Loucy (cell line): Measurements from ENCODE around the gene MAML3.
A peak's percentile ranks its signal among the peaks of the same experiment; 100 is the strongest.

ENCODE experiments used
- H2AFZ ChIP-seq: fragments of 200-600 bp; sonication (generic); 2 replicates; pipeline ENCODE4 v1.6.0; 2016; ENCODE audit warnings: antibody characterized with exemption, mild to moderate bottlenecking, low read length, moderate library complexity
- H3F3A ChIP-seq: fragments of 200-600 bp; 2 replicates; pipeline ENCODE4 v1.6.0; 2016; ENCODE audit warnings: antibody characterized with exemption, low read depth, mild to moderate bottlenecking
- H3K27me3 ChIP-seq: fragments of 200-600 bp; sonication (generic); 2 replicates; pipeline ENCODE4 v1.6.1; 2014; ENCODE audit warnings: low read length, mild to moderate bottlenecking; ENCODE audit not compliant: insufficient read depth, poor library complexity, severe bottlenecking
- H3K36me3 ChIP-seq: fragments of 200-600 bp; sonication (generic); 2 replicates; pipeline ENCODE4 v1.6.1; 2016; ENCODE audit warnings: low read length; ENCODE audit not compliant: insufficient read depth
- H3K4me1 ChIP-seq: fragments of 200-600 bp; sonication (generic); 2 replicates; pipeline ENCODE4 v1.5.1; 2014; ENCODE audit warnings: low read length, mild to moderate bottlenecking; ENCODE audit not compliant: insufficient read depth, poor library complexity, severe bottlenecking
- H3K4me2 ChIP-seq: fragments of 200-600 bp; sonication (generic); 2 replicates; pipeline ENCODE4 v1.6.0; 2014; ENCODE audit warnings: antibody characterized with exemption, low read length, low read depth, mild to moderate bottlenecking; ENCODE audit not compliant: poor library complexity, severe bottlenecking
- H3K4me3 ChIP-seq: fragments of 200-600 bp; sonication (generic); 2 replicates; pipeline ENCODE4 v1.5.1; 2014; ENCODE audit warnings: low read length, mild to moderate bottlenecking, mixed read lengths; ENCODE audit not compliant: poor library complexity, severe bottlenecking
- H3K79me2 ChIP-seq: fragments of 200-600 bp; sonication (generic); 2 replicates; pipeline ENCODE4 v1.6.1; 2014; ENCODE audit warnings: low read length; ENCODE audit not compliant: insufficient read depth
- H3K9ac ChIP-seq: fragments of 200-600 bp; sonication (generic); 2 replicates; pipeline ENCODE4 v1.6.0; 2014; ENCODE audit warnings: mild to moderate bottlenecking, low read depth, low read length, moderate library complexity; ENCODE audit not compliant: poor library complexity, severe bottlenecking
- H3K9me2 ChIP-seq: fragments of 200-600 bp; sonication (generic); replicated peaks from 2 replicates; pipeline ENCODE4 v1.6.1; 2016; ENCODE audit warnings: low read depth, low read length, mixed read lengths
- H3K9me3 ChIP-seq: fragments of 200-600 bp; sonication (generic); 2 replicates; pipeline ENCODE4 v1.6.1; 2014; ENCODE audit warnings: mild to moderate bottlenecking, antibody characterized with exemption, low read length, low read depth; ENCODE audit not compliant: insufficient read depth
- H4K20me1 ChIP-seq: fragments of 200-600 bp; sonication (generic); 2 replicates; pipeline ENCODE4 v1.6.0; 2014; ENCODE audit warnings: antibody characterized with exemption, low read length, mild to moderate bottlenecking; ENCODE audit not compliant: insufficient read depth, poor library complexity, severe bottlenecking
- CTCF ChIP-seq: fragments of 200-600 bp; sonication (generic); conservative IDR thresholded peaks from 2 replicates; pipeline ENCODE4 v1.5.1; 2014; ENCODE audit warnings: mild to moderate bottlenecking, antibody characterized with exemption, low read length
- EZH2phosphoT487 ChIP-seq: fragments of 200-600 bp; IDR thresholded peaks from 2 replicates; pipeline ENCODE4 v1.6.1; 2018; ENCODE audit warnings: antibody characterized with exemption, mild to moderate bottlenecking, moderate library complexity, borderline replicate concordance

MAML3 gene

DNA sequence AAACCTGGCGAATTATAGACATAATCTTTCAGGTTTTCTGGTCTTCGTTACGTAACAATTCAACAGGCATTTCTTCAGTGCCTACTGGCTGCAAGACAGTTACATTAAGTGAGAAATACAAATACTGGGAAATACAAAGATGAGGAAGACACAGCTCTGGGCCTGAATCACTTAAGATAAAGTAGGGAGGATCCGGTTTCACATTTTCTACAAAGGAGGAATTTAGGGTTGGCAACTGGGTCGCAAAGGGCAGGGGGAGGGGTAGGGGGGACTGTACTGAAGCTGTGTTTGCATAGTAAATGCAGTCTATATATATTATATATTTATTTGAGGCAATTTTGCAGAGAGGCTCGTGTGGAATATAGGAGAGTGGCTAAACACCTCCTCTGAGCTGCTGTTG lies 107.4 kb downstream of the MAML3 start:
- Histone ChIP-seq H3K9ac (peak overlapping the region; percentile 45), H3K79me2 (peaks cover 75% of the 10 kb centered on the region)

GRCh38 chr4:140046016-140046415 lies 108.0 kb downstream of the MAML3 start:
- Histone ChIP-seq H3K9ac (peak overlapping the region; percentile 45), H3K9me2 (no peaks in the 10 kb centered on the region), H3K4me3 (peak overlapping the region; percentile 15), H3K4me1 (peaks cover 89% of the 10 kb centered on the region), H3K79me2 (peaks cover 77% of the 10 kb centered on the region), H3K9me3 (no peaks in the 10 kb centered on the region), H3F3A (peaks cover 11% of the 10 kb centered on the region; the same call in 1 of the 2 replicates), H3K4me2 (peak overlapping the region; percentile 49), H3K27me3 (no peaks in the 10 kb centered on the region), H4K20me1 (no peaks in the 10 kb centered on the region), H3K36me3 (no peaks in the 10 kb centered on the region), H2AFZ (no peak overlapping the region)
- no peak for TF ChIP-seq EZH2phosphoT487
- TF ChIP-seq CTCF = no peak

More for the DNA sequence above, 107.4 kb downstream of the MAML3 start:
- Histone ChIP-seq H3K27me3 (no peaks in the 10 kb centered on the region), H3F3A (peaks cover 11% of the 10 kb centered on the region; the same call in 1 of the 2 replicates), H3K9me2 (no peaks in the 10 kb centered on the region), H3K9me3 (no peaks in the 10 kb centered on the region), H3K4me2 (peak overlapping the region; percentile 49), H4K20me1 (no peaks in the 10 kb centered on the region), H2AFZ (no peak overlapping the region), H3K4me1 (peaks cover 89% of the 10 kb centered on the region), H3K36me3 (no peaks in the 10 kb centered on the region), H3K4me3 (peak overlapping the region; percentile 15)
- no peak for TF ChIP-seq EZH2phosphoT487
- TF ChIP-seq CTCF = no peak

GRCh38 chr4:140044337-140044902 lies 109.6 kb downstream of the MAML3 start:
- H3K27me3 ChIP-seq = no peaks in the 10 kb centered on the region
- H3K4me3 ChIP-seq = no peak overlapping the region
- no peaks in the 10 kb centered on the region for H4K20me1 ChIP-seq
- no peak overlapping the region for H3K9ac ChIP-seq
- no peaks in the 10 kb centered on the region for H3K36me3 ChIP-seq
- H3F3A ChIP-seq = peaks cover 5% of the 10 kb centered on the region; the same call in 1 of the 2 replicates
- peaks cover 74% of the 10 kb centered on the region for H3K4me1 ChIP-seq
- no peaks in the 10 kb centered on the region for H3K9me2 ChIP-seq
- H2AFZ ChIP-seq = no peak overlapping the region
- peaks cover 73% of the 10 kb centered on the region for H3K79me2 ChIP-seq
- no peak overlapping the region for H3K4me2 ChIP-seq
- no peaks in the 10 kb centered on the region for H3K9me3 ChIP-seq
- TF ChIP-seq CTCF = no peak
- TF ChIP-seq EZH2phosphoT487 = no peak
